Neural progenitor cell (in vitro differentiated cells): ENCODE data around the gene AQP7. TPM values are rescaled to one million over a fixed set of nuclear protein-coding genes. Genes with fewer than 3 reads are reported as not detected.
"Not testable (repeated sequence)": the region's sequence is repeated elsewhere in the genome, so short reads cannot be mapped to it uniquely, and the experiment has no call there.

Experiments used
- DNase-seq: peaks from one replicate; pipeline ENCODE4 v3.0.0-alpha.2; 2016; ENCODE audit warnings: low spot score
- H2AFZ ChIP-seq: fragments of 200-600 bp; sonication (generic); replicated peaks from 2 replicates; pipeline ENCODE4 v1.6.1; 2016; ENCODE audit warnings: antibody characterized with exemption
- H3F3A ChIP-seq: fragments of 200-600 bp; sonication (generic); 2 replicates; pipeline ENCODE4 v1.6.1; 2016; ENCODE audit warnings: antibody characterized with exemption, low read depth
- H3K27ac ChIP-seq: fragments of 200-600 bp; sonication (generic); 2 replicates; pipeline ENCODE4 v1.5.1; 2016; ENCODE audit warnings: mild to moderate bottlenecking
- H3K27me3 ChIP-seq: fragments of 200-600 bp; sonication (generic); 2 replicates; pipeline ENCODE4 v1.6.1; 2016; ENCODE audit warnings: mild to moderate bottlenecking, moderate library complexity
- H3K36me3 ChIP-seq: fragments of 200-600 bp; sonication (generic); 2 replicates; pipeline ENCODE4 v1.5.1; 2016
- H3K4me1 ChIP-seq: fragments of 200-600 bp; sonication (generic); 2 replicates; pipeline ENCODE4 v1.6.1; 2016; ENCODE audit warnings: mixed run types
- H3K4me2 ChIP-seq: fragments of 200-600 bp; sonication (generic); 2 replicates; pipeline ENCODE4 v1.6.1; 2016
- H3K4me3 ChIP-seq: fragments of 200-600 bp; sonication (generic); 2 replicates; pipeline ENCODE4 v1.5.1; 2016
- H3K79me2 ChIP-seq: fragments of 200-600 bp; sonication (generic); 2 replicates; pipeline ENCODE4 v1.6.1; 2016; ENCODE audit warnings: low read depth
- H3K9ac ChIP-seq: fragments of 200-600 bp; sonication (generic); 2 replicates; pipeline ENCODE4 v1.6.1; 2016
- H3K9me3 ChIP-seq: fragments of 200-600 bp; sonication (generic); 2 replicates; pipeline ENCODE4 v1.5.1; 2016; ENCODE audit warnings: low read depth
- H4K20me1 ChIP-seq: fragments of 200-600 bp; sonication (generic); 2 replicates; pipeline ENCODE4 v1.6.1; 2016; ENCODE audit warnings: low read depth
- H3K27ac Mint-ChIP-seq: 3 replicates; pipeline ENCODE4 v1.8.0; 2021; ENCODE audit warnings: mixed read lengths
- H3K27me3 Mint-ChIP-seq: 2 replicates; pipeline ENCODE4 v1.8.0; 2022; ENCODE audit warnings: low read depth, mild to moderate bottlenecking, inconsistent platforms, moderate library complexity, mixed read lengths; ENCODE audit not compliant: insufficient read depth
- H3K36me3 Mint-ChIP-seq: 3 replicates; pipeline ENCODE4 v1.8.0; 2021; ENCODE audit warnings: mixed read lengths
- H3K4me1 Mint-ChIP-seq: 3 replicates; pipeline ENCODE4 v1.8.0; 2021; ENCODE audit warnings: mixed read lengths
- H3K4me3 Mint-ChIP-seq: 3 replicates; pipeline ENCODE4 v1.8.0; 2021; ENCODE audit warnings: mild to moderate bottlenecking, moderate library complexity, mixed read lengths
- H3K9me3 Mint-ChIP-seq: 3 replicates; pipeline ENCODE4 v1.8.0; 2020; ENCODE audit warnings: mixed read lengths
- EZH2 ChIP-seq: fragments of 200-600 bp; sonication (generic); IDR thresholded peaks from 2 replicates; pipeline ENCODE4 v1.6.1; 2017; ENCODE audit warnings: antibody characterized with exemption, mild to moderate bottlenecking, moderate library complexity
- EZH2phosphoT487 ChIP-seq: fragments of 200-600 bp; sonication (generic); IDR thresholded peaks from 2 replicates; pipeline ENCODE4 v1.6.1; 2017; ENCODE audit warnings: antibody characterized with exemption
- total RNA-seq: library from RNA; depleted of rRNA; stranded (reverse); fragments of >200 nt; gene quantifications from 2 replicates; pipeline ENCODE4 v1.2.3, GENCODE V29; 2015; ENCODE audit warnings: low replicate concordance
- TF ChIP-seq, protein P1 (sequence below): fragments of 200-600 bp; sonication (generic); IDR thresholded peaks from 2 replicates; pipeline ENCODE4 v1.5.1; 2017; ENCODE audit warnings: antibody characterized with exemption, mild to moderate bottlenecking

Gene AQP7
- total RNA-seq, 1 donor from 2014 or later = not detected

DNA sequence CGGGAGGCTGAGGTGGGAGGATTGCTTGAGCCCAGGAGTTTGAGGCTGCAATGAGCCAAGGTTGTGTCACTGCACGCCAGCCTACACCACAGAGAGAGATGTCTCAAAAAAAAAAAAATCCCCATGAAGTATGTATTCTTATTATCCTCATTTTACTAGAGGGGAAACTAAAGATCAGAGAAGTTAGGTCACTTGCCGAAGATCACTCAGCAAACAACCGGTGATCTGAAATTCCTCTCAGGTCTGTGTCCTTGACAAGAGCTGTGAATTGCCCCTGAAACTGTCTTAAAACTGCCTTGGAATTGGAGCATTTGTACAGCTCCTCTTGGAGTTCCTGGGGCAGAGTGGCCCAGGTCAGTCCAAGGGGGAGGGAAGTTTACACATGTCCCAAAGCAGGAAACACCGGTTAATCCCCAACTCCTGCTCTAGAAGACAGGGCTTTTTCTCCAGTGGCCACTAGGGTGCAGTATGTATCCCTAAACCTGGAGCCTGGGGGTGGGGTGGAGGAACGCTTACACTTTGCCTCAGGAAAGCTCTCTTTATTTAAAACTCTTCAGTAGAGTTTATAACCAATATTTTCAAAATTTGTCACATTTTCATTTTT lies 27.6 kb downstream of the AQP7 start:
- TF ChIP-seq, protein P1, sequence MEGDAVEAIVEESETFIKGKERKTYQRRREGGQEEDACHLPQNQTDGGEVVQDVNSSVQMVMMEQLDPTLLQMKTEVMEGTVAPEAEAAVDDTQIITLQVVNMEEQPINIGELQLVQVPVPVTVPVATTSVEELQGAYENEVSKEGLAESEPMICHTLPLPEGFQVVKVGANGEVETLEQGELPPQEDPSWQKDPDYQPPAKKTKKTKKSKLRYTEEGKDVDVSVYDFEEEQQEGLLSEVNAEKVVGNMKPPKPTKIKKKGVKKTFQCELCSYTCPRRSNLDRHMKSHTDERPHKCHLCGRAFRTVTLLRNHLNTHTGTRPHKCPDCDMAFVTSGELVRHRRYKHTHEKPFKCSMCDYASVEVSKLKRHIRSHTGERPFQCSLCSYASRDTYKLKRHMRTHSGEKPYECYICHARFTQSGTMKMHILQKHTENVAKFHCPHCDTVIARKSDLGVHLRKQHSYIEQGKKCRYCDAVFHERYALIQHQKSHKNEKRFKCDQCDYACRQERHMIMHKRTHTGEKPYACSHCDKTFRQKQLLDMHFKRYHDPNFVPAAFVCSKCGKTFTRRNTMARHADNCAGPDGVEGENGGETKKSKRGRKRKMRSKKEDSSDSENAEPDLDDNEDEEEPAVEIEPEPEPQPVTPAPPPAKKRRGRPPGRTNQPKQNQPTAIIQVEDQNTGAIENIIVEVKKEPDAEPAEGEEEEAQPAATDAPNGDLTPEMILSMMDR = peak; percentile 92
- no peak for TF ChIP-seq EZH2phosphoT487
- Histone ChIP-seq H3K27me3 (no peaks in the 10 kb centered on the region), H3K27ac (no peak overlapping the region), H3K4me1 (peaks cover 6% of the 10 kb centered on the region), H3K4me2 (peak overlapping the region; percentile 55), H3F3A (peaks cover 14% of the 10 kb centered on the region), H4K20me1 (no peaks in the 10 kb centered on the region), H3K4me3 (peak overlapping the region; percentile 20), H3K36me3 (no peaks in the 10 kb centered on the region), H3K79me2 (no peaks in the 10 kb centered on the region), H3K9ac (no peak overlapping the region), H2AFZ (peak overlapping the region; percentile 97), H3K9me3 (no peaks in the 10 kb centered on the region)
- Mint-ChIP-seq H3K27ac (peak overlapping the region; percentile 97), H3K36me3 (no peaks in the 10 kb centered on the region), H3K27me3 (no peaks in the 10 kb centered on the region), H3K4me1 (peaks cover 25% of the 10 kb centered on the region), H3K9me3 (no peaks in the 10 kb centered on the region), H3K4me3 (no peak overlapping the region)
- DNase-seq = peak; percentile 90

DNA sequence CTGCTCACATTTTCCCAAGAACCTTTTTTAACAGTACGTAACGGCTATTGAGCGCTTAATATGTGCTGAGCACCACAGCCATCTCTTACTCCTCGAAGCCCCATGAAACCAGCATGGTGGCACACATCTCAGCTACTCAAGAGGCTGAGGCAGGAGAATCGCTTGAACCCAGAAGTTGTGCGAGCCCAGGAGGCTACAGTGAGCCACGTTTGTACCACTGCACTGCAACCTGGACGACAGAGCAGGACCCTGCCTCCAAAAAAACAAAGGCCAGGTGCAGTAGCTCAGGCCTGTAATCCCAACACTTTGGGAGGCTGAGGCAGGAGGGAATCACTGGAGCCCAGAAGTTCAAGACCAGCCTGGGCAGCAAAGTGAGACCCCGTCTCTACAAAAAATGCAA lies 28.2 kb downstream of the AQP7 start:
- H3K9me3 Mint-ChIP-seq = no peaks in the 10 kb centered on the region
- H3K4me3 Mint-ChIP-seq = no peak overlapping the region
- no peak overlapping the region for H3K4me3 ChIP-seq
- no peak overlapping the region for H3K27ac ChIP-seq
- peaks cover 25% of the 10 kb centered on the region for H3K4me1 Mint-ChIP-seq
- H3K4me2 ChIP-seq = no peak overlapping the region
- H3K27me3 Mint-ChIP-seq = no peaks in the 10 kb centered on the region
- H3K36me3 Mint-ChIP-seq = peaks cover 4% of the 10 kb centered on the region
- H3F3A ChIP-seq = peaks cover 14% of the 10 kb centered on the region
- DNase-seq = no peak
- peak overlapping the region; percentile 35 for H3K27ac Mint-ChIP-seq
- no peak overlapping the region for H2AFZ ChIP-seq
- no peaks in the 10 kb centered on the region for H3K36me3 ChIP-seq
- no peak overlapping the region for H3K9ac ChIP-seq
- H4K20me1 ChIP-seq = no peaks in the 10 kb centered on the region
- no peaks in the 10 kb centered on the region for H3K79me2 ChIP-seq
- no peaks in the 10 kb centered on the region for H3K9me3 ChIP-seq
- no peaks in the 10 kb centered on the region for H3K27me3 ChIP-seq
- peaks cover 6% of the 10 kb centered on the region for H3K4me1 ChIP-seq
- no peak for TF ChIP-seq EZH2phosphoT487
- TF ChIP-seq, protein P1 = no peak
- TF ChIP-seq EZH2 = no peak

DNA sequence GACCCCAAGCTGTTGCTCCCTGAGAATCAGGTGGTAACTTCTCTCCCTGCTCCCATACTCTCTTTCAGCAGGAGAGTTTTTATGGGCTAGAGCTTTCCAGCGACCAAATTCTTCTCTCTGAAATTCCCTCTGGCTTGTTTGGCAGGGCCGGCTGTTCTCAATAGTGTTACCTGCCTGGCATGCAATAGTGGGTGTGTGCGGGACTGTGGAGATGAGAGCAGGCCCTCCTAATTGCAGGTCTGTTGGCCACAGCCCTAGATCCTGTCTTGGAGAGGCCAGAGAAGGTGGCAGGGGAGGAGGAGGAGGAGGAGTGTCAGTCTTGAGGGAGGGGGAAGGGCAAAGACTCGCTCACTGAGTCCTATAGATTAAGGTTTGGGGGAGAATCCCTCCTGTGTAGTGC lies 29.5 kb downstream of the AQP7 start:
- H3K36me3 Mint-ChIP-seq = peaks cover 4% of the 10 kb centered on the region
- peak overlapping the region; percentile 51 for H3K27ac Mint-ChIP-seq
- no peak overlapping the region for H3K4me3 Mint-ChIP-seq

DNA sequence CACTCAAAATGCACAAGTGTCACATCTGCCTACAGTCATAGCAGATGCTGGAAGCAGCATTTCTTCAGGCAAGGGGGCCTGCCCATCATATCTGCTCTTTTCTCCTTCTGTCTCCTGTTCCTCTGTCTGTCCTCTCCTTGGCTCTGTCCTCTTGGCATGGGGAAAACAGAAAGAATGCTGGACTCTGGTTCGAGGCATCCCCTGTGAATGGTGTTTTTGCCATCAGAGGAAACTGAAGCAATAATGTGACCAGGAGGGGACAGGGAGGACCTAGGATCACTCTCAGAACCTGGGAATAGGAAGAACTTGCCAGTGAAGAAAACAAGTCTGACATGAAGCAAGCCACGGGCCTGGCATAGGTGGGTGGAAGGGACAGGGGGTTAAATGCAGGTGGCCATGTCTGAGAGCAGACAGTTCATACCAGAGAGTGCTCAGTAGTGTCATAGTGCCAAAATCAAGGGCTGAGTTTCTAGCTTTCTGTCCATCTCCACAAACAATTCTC lies 35.3 kb downstream of the AQP7 start:
- no peak overlapping the region for H2AFZ ChIP-seq
- no peaks in the 10 kb centered on the region for H3K4me1 ChIP-seq
- no peak overlapping the region for H3K27ac ChIP-seq
- peak overlapping the region; percentile 50 for H3K27ac Mint-ChIP-seq
- no peak overlapping the region for H3K9ac ChIP-seq
- peaks cover 2% of the 10 kb centered on the region for H3K27me3 Mint-ChIP-seq
- H3K27me3 ChIP-seq = no peaks in the 10 kb centered on the region
- no peak overlapping the region for H3K4me3 ChIP-seq
- no peaks in the 10 kb centered on the region for H3F3A ChIP-seq
- no peak overlapping the region for H3K4me3 Mint-ChIP-seq
- TF ChIP-seq, protein P1 = no peak
- TF ChIP-seq EZH2 = no peak
- TF ChIP-seq EZH2phosphoT487 = no peak
- no peaks in the 10 kb centered on the region for H3K9me3 ChIP-seq
- H3K9me3 Mint-ChIP-seq = no peaks in the 10 kb centered on the region
- no peaks in the 10 kb centered on the region for H3K4me1 Mint-ChIP-seq
- DNase-seq = no peak
- peaks cover 4% of the 10 kb centered on the region for H3K36me3 Mint-ChIP-seq
- H4K20me1 ChIP-seq = no peaks in the 10 kb centered on the region
- no peaks in the 10 kb centered on the region for H3K36me3 ChIP-seq
- no peak overlapping the region for H3K4me2 ChIP-seq
- H3K79me2 ChIP-seq = no peaks in the 10 kb centered on the region

More for the DNA sequence above, 29.5 kb downstream of the AQP7 start:
- H3K36me3 ChIP-seq = no peaks in the 10 kb centered on the region
- Mint-ChIP-seq H3K4me1 (peaks cover 25% of the 10 kb centered on the region), H3K27me3 (no peaks in the 10 kb centered on the region), H3K9me3 (no peaks in the 10 kb centered on the region)
- no peak for TF ChIP-seq EZH2phosphoT487
- no peaks in the 10 kb centered on the region for H4K20me1 ChIP-seq
- peak overlapping the region; percentile 22 for H3K9ac ChIP-seq
- H3K4me1 ChIP-seq = peaks cover 6% of the 10 kb centered on the region
- H3K9me3 ChIP-seq = no peaks in the 10 kb centered on the region
- H3K4me2 ChIP-seq = no peak overlapping the region
- H3F3A ChIP-seq = peaks cover 14% of the 10 kb centered on the region
- H2AFZ ChIP-seq = no peak overlapping the region
- no peak for DNase-seq
- no peaks in the 10 kb centered on the region for H3K79me2 ChIP-seq
- H3K4me3 ChIP-seq = no peak overlapping the region
- H3K27me3 ChIP-seq = no peaks in the 10 kb centered on the region
- H3K27ac ChIP-seq = no peak overlapping the region

DNA sequence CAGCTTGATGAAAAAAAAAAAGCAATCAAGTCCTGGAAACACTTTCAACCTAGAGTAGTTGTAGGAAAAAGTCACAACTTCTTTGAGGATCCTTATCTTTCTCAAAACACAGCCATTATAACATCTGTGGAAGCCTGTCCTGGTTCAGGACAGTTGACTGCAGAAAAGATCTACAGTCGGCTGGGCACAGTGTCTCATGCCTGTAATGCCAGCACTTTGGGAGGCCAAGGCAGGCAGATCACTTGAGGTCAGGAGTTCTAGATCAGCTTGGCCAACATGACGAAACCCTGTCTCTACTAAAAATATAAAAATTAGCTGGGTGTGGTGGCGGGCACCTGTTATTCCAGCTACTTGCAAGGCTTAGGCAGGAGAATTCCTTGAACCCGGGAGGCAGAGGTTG lies 37.6 kb downstream of the AQP7 start:
- H2AFZ ChIP-seq, H3K4me1 ChIP-seq, H3F3A ChIP-seq, H3K36me3 Mint-ChIP-seq, H3K36me3 ChIP-seq, H3K79me2 ChIP-seq, H4K20me1 ChIP-seq, H3K4me2 ChIP-seq, H3K4me3 Mint-ChIP-seq, H3K4me1 Mint-ChIP-seq, H3K9me3 Mint-ChIP-seq, H3K27me3 ChIP-seq, H3K27me3 Mint-ChIP-seq, H3K4me3 ChIP-seq, H3K9me3 ChIP-seq, H3K27ac Mint-ChIP-seq, H3K9ac ChIP-seq, H3K27ac ChIP-seq, DNase-seq: not testable (repeated sequence)
